Fibroblast of lung (primary cell): Measurements from ENCODE around the gene P3H1. TPM values are rescaled to one million over a fixed set of nuclear protein-coding genes. Genes with fewer than 3 reads are reported as not detected.

Source experiments
- DNase-seq, 2 donors: peaks; one replicate each; pipeline versions ENCODE4 v3.0.0 to v3.0.0-alpha.2; 2010; ENCODE audit warnings: low read depth in 2 of 2
- H2AFZ ChIP-seq: 2 replicates; pipeline ENCODE4 v1.5.1; 2012; ENCODE audit warnings: low read length, control low read depth, inconsistent platforms
- H3K27ac ChIP-seq: 2 replicates; pipeline ENCODE4 v1.5.1; 2011; ENCODE audit warnings: low read length, control low read depth; ENCODE audit not compliant: insufficient read depth
- H3K27me3 ChIP-seq: 2 replicates; pipeline ENCODE4 v1.5.1; 2011; ENCODE audit warnings: mild to moderate bottlenecking, low read length; ENCODE audit not compliant: control insufficient read depth, insufficient read depth
- H3K36me3 ChIP-seq: 2 replicates; pipeline ENCODE4 v1.5.1; 2011; ENCODE audit warnings: low read length; ENCODE audit not compliant: control insufficient read depth, insufficient read depth
- H3K4me1 ChIP-seq: 2 replicates; pipeline ENCODE4 v1.5.1; 2011; ENCODE audit warnings: low read length; ENCODE audit not compliant: control insufficient read depth, insufficient read depth; ENCODE audit errors: extremely low read depth
- H3K4me2 ChIP-seq: 2 replicates; pipeline ENCODE4 v1.5.1; 2011; ENCODE audit warnings: low read length, control low read depth; ENCODE audit not compliant: insufficient read depth; ENCODE audit errors: extremely low read depth
- H3K4me3 ChIP-seq, 4 experiments: fragments of 200-600 bp in 1 of 4; sonication (generic) in 1 of 4; replicated peaks in 1 of 4; 2 replicates each; pipeline ENCODE4 v1.5.1; 2011 to 2016; ENCODE audit warnings: low read length in 4 of 4, low read depth in 3 of 4, mild to moderate bottlenecking in 3 of 4, control low read depth in 2 of 4, inconsistent platforms in 1 of 4, mixed read lengths in 1 of 4; ENCODE audit not compliant: insufficient read depth in 1 of 4; ENCODE audit errors: control extremely low read depth in 1 of 4
- H3K79me2 ChIP-seq: 2 replicates; pipeline ENCODE4 v1.5.1; 2012; ENCODE audit warnings: mild to moderate bottlenecking, low read length, inconsistent platforms; ENCODE audit not compliant: control insufficient read depth, insufficient read depth
- H3K9ac ChIP-seq: 2 replicates; pipeline ENCODE4 v1.5.1; 2011; ENCODE audit warnings: mild to moderate bottlenecking, low read length, control low read depth; ENCODE audit not compliant: insufficient read depth
- H3K9me3 ChIP-seq: 2 replicates; pipeline ENCODE4 v1.5.1; 2012; ENCODE audit warnings: low read depth, low read length; ENCODE audit not compliant: control insufficient read depth, insufficient read depth
- H4K20me1 ChIP-seq: 2 replicates; pipeline ENCODE4 v1.5.1; 2011; ENCODE audit warnings: low read length; ENCODE audit not compliant: control insufficient read depth, insufficient read depth; ENCODE audit errors: extremely low read depth
- EZH2 ChIP-seq: IDR thresholded peaks from 2 replicates; pipeline ENCODE4 v1.5.1; 2012; ENCODE audit warnings: low read length, control low read depth, mild to moderate bottlenecking; ENCODE audit errors: missing control alignments
- polyA plus RNA-seq, 2 donors: library from polyadenylated mRNA; depleted of rRNA in 1 of 2; stranded (reverse) in 1 of 2; unstranded in 1 of 2; fragments of >200 nt; gene quantifications; 2 replicates each; pipeline ENCODE4 v1.2.1, GENCODE V29; 2011 to 2012; ENCODE audit warnings: missing spikeins in 1 of 2
- total RNA-seq: library from RNA; depleted of rRNA; stranded (reverse); fragments of >200 nt; gene quantifications from 2 replicates; pipeline ENCODE4 v1.2.1, GENCODE V29; 2014
- TF ChIP-seq, protein P1 (sequence below), 2 donors: IDR thresholded peaks in 1 of 2; conservative IDR thresholded peaks in 1 of 2; 1 replicate in 1 of 2; 2 replicates in 1 of 2; pipeline ENCODE4 v1.5.1; 2011 to 2012; ENCODE audit warnings: low read length in 2 of 2, control low read depth in 1 of 2, inconsistent platforms in 1 of 2, low read depth in 1 of 2, mild to moderate bottlenecking in 1 of 2

The P3H1 gene
- total and polyA plus RNA-seq, 2 donors (not counting 1 experiment from before 2014, with no cell fraction given), result 68.5 to 108 TPM

DNA sequence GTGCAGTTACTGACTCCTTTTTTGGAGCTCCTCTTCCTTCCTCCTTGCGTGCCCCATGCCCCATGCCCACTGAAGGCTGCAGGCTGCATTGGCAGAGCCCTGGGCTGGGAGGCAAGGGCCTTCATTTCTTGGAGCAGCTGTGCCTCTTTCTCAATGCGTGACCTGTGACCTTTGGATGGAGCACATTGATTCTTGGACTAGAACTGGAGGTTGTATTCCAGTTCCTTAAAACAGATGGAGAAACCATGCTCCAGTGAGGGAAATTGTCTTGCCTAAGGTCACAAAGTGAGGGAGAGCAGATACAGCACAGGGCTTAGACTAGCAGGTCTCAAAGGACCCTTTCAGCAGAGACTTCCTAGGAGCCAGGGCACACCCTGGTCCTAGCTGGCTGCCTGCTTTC, 27.0 kb upstream of the P3H1 start:
- Histone ChIP-seq H3K4me1 (no peaks in the 10 kb centered on the region), H3K4me2 (no peak overlapping the region), H3K4me3 (no peak overlapping the region), H3K27ac (no peak overlapping the region), H2AFZ (no peak overlapping the region), H3K9ac (no peak overlapping the region), H3K9me3 (no peaks in the 10 kb centered on the region), H4K20me1 (no peaks in the 10 kb centered on the region), H3K79me2 (no peaks in the 10 kb centered on the region), H3K27me3 (no peaks in the 10 kb centered on the region), H3K36me3 (no peaks in the 10 kb centered on the region)
- peak in 1 of 2 donors; percentile 50 for DNase-seq
- TF ChIP-seq, protein P1, sequence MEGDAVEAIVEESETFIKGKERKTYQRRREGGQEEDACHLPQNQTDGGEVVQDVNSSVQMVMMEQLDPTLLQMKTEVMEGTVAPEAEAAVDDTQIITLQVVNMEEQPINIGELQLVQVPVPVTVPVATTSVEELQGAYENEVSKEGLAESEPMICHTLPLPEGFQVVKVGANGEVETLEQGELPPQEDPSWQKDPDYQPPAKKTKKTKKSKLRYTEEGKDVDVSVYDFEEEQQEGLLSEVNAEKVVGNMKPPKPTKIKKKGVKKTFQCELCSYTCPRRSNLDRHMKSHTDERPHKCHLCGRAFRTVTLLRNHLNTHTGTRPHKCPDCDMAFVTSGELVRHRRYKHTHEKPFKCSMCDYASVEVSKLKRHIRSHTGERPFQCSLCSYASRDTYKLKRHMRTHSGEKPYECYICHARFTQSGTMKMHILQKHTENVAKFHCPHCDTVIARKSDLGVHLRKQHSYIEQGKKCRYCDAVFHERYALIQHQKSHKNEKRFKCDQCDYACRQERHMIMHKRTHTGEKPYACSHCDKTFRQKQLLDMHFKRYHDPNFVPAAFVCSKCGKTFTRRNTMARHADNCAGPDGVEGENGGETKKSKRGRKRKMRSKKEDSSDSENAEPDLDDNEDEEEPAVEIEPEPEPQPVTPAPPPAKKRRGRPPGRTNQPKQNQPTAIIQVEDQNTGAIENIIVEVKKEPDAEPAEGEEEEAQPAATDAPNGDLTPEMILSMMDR (conservative IDR thresholded peaks at IDR 0.05 in 1 of 2, IDR thresholded peaks at IDR 0.05 in 1 of 2; ENCODE audit: low read depth in 1 of 2, low read length in 2 of 2), result no peak
- no peak for TF ChIP-seq EZH2

DNA sequence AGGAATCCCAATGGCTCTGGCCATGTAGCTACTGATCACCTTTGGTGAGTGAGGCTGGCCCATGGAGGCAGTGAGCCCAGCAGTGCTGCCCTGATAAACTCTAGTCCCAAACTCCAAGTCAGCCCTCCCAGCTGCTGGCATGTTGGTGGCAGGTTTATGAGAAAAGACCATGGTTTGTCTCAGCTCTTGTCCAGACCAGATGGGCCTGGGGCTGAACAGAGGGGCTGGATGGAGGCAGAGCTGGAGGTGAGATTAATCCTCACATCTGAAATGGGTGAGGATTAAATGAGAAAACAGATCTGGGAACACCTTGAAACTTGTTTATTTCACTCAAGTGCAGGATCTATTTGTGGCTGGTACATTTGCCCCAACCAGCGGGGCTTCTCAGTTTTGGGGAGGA, 21.2 kb upstream of the P3H1 start:
- H2AFZ ChIP-seq, result no peak overlapping the region
- no peak overlapping the region for H3K27ac ChIP-seq
- no peaks in the 10 kb centered on the region for H3K27me3 ChIP-seq
- H3K4me3 ChIP-seq, result no peak overlapping the region
- H3K9me3 ChIP-seq, result no peaks in the 10 kb centered on the region
- no peaks in the 10 kb centered on the region for H3K79me2 ChIP-seq
- no peak for DNase-seq
- no peaks in the 10 kb centered on the region for H3K4me1 ChIP-seq
- H3K4me2 ChIP-seq, result no peak overlapping the region
- H4K20me1 ChIP-seq, result no peaks in the 10 kb centered on the region
- H3K9ac ChIP-seq, result no peak overlapping the region
- no peak for TF ChIP-seq EZH2
- TF ChIP-seq, protein P1 (conservative IDR thresholded peaks at IDR 0.05 in 1 of 2, IDR thresholded peaks at IDR 0.05 in 1 of 2; ENCODE audit: low read depth in 1 of 2, low read length in 2 of 2), result no peak
- no peaks in the 10 kb centered on the region for H3K36me3 ChIP-seq

DNA sequence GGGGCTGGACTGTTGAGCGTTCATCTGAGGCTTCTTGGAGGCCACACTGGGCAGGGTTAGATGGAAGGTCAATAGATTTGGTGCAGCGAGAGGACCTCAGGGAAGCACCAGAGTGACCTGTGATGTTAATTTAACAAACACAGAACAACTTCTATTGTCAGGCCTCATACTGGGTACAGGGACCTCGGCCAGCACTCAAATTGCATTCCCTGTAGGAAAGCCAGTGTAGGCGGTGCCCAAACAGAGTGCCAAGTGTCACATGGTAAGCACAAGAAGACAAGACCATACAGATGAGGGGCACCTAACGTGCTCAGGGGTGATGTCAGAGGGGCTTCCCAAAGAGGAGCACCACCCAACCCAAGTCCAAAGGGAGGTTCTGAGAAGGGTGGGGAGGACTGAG, 19.3 kb upstream of the P3H1 start:
- Histone ChIP-seq H3K9ac (no peak overlapping the region), H3K4me2 (no peak overlapping the region), H3K79me2 (no peaks in the 10 kb centered on the region), H4K20me1 (no peaks in the 10 kb centered on the region), H3K36me3 (no peaks in the 10 kb centered on the region), H2AFZ (no peak overlapping the region), H3K27ac (no peak overlapping the region), H3K4me1 (no peaks in the 10 kb centered on the region), H3K9me3 (no peaks in the 10 kb centered on the region), H3K4me3 (no peak overlapping the region), H3K27me3 (no peaks in the 10 kb centered on the region)
- TF ChIP-seq, protein P1 (conservative IDR thresholded peaks at IDR 0.05 in 1 of 2, IDR thresholded peaks at IDR 0.05 in 1 of 2; ENCODE audit: low read depth in 1 of 2, low read length in 2 of 2), result no peak
- no peak for TF ChIP-seq EZH2
- no peak for DNase-seq
